ENCODE measurements around the gene MEOX2.

MEOX2 gene

DNA sequence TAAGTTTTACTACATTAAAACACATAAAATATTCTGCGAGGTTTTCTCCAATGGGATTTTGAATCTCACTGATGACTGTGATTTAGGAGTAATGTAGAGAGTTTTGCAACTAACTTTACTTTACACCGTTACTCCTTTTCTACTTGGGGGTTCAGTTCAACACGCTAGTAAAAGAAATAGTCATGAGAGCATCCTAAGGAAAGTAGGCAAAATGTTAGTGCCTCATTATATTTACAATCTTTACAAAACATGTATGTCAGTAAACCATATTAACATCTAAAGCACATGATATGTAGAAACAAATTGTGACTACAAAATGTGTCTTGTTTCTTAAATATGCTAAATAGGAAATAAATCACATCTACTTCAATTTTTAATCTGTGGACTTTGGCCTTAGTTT lies 6.0 kb downstream of the MEOX2 start:
- peaks cover 44% of the 10 kb centered on the region for H3K27me3 Mint-ChIP-seq (ENCODE audit: low read depth)
- peaks cover 6% of the 10 kb centered on the region for H3K4me1 Mint-ChIP-seq
- H3K4me3 Mint-ChIP-seq, result no peak overlapping the region
- no peaks in the 10 kb centered on the region for H3K36me3 Mint-ChIP-seq (ENCODE audit: low read depth)
- TF ChIP-seq CTCF (IDR thresholded peaks at IDR 0.05; ENCODE audit: unreplicated experiment in 3 of 3), result no peak
- H3K27ac Mint-ChIP-seq, result no peak overlapping the region
- no peaks in the 10 kb centered on the region for H3K9me3 Mint-ChIP-seq

GRCh38 chr7:15679306-15679705 lies 7.2 kb downstream of the MEOX2 start:
- Mint-ChIP-seq H3K27ac (no peak overlapping the region), H3K27me3 (ENCODE audit: low read depth) (peaks cover 33% of the 10 kb centered on the region), H3K4me1 (peaks cover 2% of the 10 kb centered on the region), H3K4me3 (no peak overlapping the region), H3K36me3 (ENCODE audit: low read depth) (no peaks in the 10 kb centered on the region), H3K9me3 (no peaks in the 10 kb centered on the region)
- TF ChIP-seq CTCF (IDR thresholded peaks at IDR 0.05; ENCODE audit: unreplicated experiment in 3 of 3), result no peak

DNA sequence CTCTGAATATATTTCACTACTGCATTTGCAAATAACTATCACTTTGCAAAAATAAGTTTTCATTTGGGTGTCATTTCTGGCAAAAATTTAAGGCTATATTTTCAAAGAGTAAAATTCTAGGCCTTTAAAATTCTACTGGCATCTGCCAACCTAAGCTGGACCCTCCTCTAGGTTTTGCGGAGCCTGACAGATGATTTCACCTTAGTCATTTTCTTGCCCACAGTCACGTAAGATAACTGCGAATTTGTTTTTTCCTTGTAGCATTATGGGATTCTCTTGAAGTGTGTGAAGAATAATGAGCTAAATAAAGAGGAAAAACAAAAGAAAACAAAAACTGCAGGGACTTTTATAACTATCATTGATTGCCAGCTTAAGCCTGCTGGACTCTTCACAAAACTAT lies 7.8 kb downstream of the MEOX2 start:
- no peak overlapping the region for H3K27ac Mint-ChIP-seq
- H3K27me3 Mint-ChIP-seq (ENCODE audit: low read depth), result peaks cover 26% of the 10 kb centered on the region
- no peaks in the 10 kb centered on the region for H3K9me3 Mint-ChIP-seq
- H3K4me1 Mint-ChIP-seq, result no peaks in the 10 kb centered on the region
- no peak for TF ChIP-seq CTCF (IDR thresholded peaks at IDR 0.05; ENCODE audit: unreplicated experiment in 3 of 3)
- no peak overlapping the region for H3K4me3 Mint-ChIP-seq
- H3K36me3 Mint-ChIP-seq (ENCODE audit: low read depth), result no peaks in the 10 kb centered on the region

- Mint-ChIP-seq H3K27ac (no peak overlapping the region), H3K27me3 (ENCODE audit: low read depth) (peaks cover 1% of the 10 kb centered on the region), H3K4me1 (no peaks in the 10 kb centered on the region), H3K36me3 (ENCODE audit: low read depth) (no peaks in the 10 kb centered on the region), H3K4me3 (no peak overlapping the region), H3K9me3 (no peaks in the 10 kb centered on the region)
- TF ChIP-seq CTCF (IDR thresholded peaks at IDR 0.05; ENCODE audit: unreplicated experiment in 3 of 3), result no peak
Observed at GRCh38 chr7:15675379-15675778, 11.1 kb downstream of the MEOX2 start.

DNA sequence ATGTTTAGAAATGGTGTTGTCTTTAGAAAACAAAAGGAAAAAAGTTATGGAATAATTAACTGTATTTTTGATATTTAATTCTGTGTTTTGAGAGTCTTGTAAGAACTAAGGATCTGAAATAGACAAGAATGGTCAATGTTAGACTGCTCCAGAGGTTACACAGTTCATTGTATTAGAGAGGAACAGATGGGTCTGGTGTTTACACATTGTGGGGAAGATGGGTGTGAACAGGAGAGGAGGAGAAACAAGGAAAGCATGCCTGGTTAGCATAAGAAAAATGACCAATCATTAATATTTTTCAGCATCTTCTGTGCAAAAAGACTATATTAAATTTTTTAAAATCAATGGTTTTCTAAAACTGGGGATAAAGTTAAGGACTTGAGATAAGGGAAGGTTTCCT lies 11.9 kb downstream of the MEOX2 start:
- TF ChIP-seq CTCF (IDR thresholded peaks at IDR 0.05; ENCODE audit: unreplicated experiment in 3 of 3), result no peak
- Mint-ChIP-seq H3K27ac (no peak overlapping the region), H3K4me1 (peaks cover 5% of the 10 kb centered on the region), H3K36me3 (ENCODE audit: low read depth) (no peaks in the 10 kb centered on the region), H3K9me3 (no peaks in the 10 kb centered on the region), H3K4me3 (no peak overlapping the region), H3K27me3 (ENCODE audit: low read depth) (no peaks in the 10 kb centered on the region)

DNA sequence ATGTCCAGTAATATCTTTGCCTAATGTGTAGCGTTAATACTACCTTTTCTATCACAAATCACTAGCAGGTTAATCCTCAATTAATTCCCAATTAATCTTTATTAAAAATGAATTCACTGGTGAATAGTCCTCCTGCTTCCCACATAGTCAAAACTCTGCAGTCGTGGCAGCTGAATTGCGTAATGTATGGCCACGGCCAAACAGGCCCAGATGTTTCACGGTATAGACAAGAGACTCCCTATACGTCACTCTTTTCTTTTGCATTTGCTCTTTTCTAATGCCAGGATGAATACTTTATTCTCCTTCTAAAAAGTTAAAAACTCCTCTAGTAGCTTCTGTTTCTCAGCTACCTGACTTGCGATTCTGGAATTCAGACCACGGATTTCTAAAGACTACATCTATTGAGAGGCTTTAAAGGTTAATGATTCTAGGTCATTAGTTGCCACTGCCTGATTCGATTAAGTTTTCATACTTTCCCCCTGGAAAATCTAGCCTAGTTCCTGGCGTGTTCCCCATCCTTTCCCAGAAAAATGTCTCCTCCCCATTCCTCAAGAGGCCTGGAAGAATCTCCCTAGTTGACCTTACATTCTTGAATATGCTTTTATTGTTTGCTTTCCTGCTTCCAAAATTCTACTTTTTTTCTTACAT lies 16.9 kb downstream of the MEOX2 start:
- Mint-ChIP-seq H3K4me3 (no peak overlapping the region), H3K27me3 (ENCODE audit: low read depth) (peaks cover 4% of the 10 kb centered on the region), H3K9me3 (no peaks in the 10 kb centered on the region), H3K4me1 (peaks cover 6% of the 10 kb centered on the region), H3K27ac (peak overlapping the region in 2 of 3 experiments; percentile 5 to 22), H3K36me3 (ENCODE audit: low read depth) (no peaks in the 10 kb centered on the region)
- TF ChIP-seq CTCF (IDR thresholded peaks at IDR 0.05; ENCODE audit: unreplicated experiment in 3 of 3), result no peak

Measured in nephron (organoid).